ENCODE data around the gene IZUMO1. TPM values are rescaled to one million over a fixed set of nuclear protein-coding genes. Genes with fewer than 3 reads are reported as not detected.

Gene IZUMO1
- polyA plus RNA-seq, 1 donor (not counting 4 experiments of a cell fraction or from before 2014, with no cell fraction given) = 0.63 TPM

DNA sequence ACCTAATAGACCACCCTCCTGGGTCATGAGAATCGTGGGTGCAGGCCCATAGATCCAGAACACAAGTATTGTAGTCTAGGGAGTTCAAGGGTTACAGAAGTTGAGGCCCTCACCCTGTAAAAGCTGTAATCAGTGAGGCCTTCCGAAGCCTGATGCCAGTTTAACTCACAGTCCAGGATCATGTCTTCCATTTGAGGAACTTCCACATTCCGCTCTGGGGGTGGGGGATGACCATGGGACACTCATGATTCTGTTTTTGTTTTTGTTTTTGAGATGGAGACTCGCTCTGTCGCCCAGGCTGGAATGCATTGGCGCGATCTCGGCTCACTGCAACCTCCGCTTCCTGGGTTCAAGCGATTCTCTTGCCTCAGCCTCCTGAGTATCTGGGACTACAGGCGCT lies 4.6 kb downstream of the IZUMO1 start:
- FAIRE-seq = no peak
- no peak overlapping the region for H2AFZ ChIP-seq (ENCODE audit: control insufficient read depth, low read length)
- no peaks in the 10 kb centered on the region for H3K9me3 ChIP-seq (ENCODE audit: control insufficient read depth, low read depth, low read length)
- H3K9me1 ChIP-seq (ENCODE audit: control insufficient read depth, extremely low read depth, insufficient read depth, low read length) = no peaks in the 10 kb centered on the region
- H3K4me2 ChIP-seq (ENCODE audit: control insufficient read depth, extremely low read depth, insufficient read depth, low read depth, low read length) = no peak overlapping the region
- no peak overlapping the region for H3K9ac ChIP-seq (ENCODE audit: control insufficient read depth, extremely low read depth, insufficient read depth, low read length)
- H3K27me3 ChIP-seq (ENCODE audit: control insufficient read depth, extremely low read depth, insufficient read depth, low read length) = no peaks in the 10 kb centered on the region
- H3K27ac ChIP-seq (ENCODE audit: control insufficient read depth, insufficient read depth, low read length) = no peak overlapping the region
- DNase-seq (ENCODE audit: low read depth, low spot score) = no peak
- no peaks in the 10 kb centered on the region for H3K79me2 ChIP-seq (ENCODE audit: control insufficient read depth, insufficient read depth, low read length)
- H3K36me3 ChIP-seq (ENCODE audit: control insufficient read depth in 2 of 2, extremely low read depth in 1 of 2, insufficient read depth in 2 of 2, low read length in 2 of 2) = peaks cover 0 to 3% of the 10 kb centered on the region in 2 experiments
- H3K4me1 ChIP-seq (ENCODE audit: control insufficient read depth, extremely low read depth, insufficient read depth, low read length) = peaks cover 16% of the 10 kb centered on the region
- dilution Hi-C loops (cut with MboI; ENCODE audit: extremely low pct_ligation_motif_present, low sequenced_read_pairs) = no loop called here
- no peaks in the 10 kb centered on the region for H4K20me1 ChIP-seq (ENCODE audit: control insufficient read depth, extremely low read depth, insufficient read depth, low read length)
- H3K4me3 ChIP-seq (ENCODE audit: control insufficient read depth in 2 of 3, extremely low read depth in 1 of 3, insufficient read depth in 2 of 3, low read depth in 1 of 3, low read length in 3 of 3) = no peak overlapping the region
- no peak for TF ChIP-seq EZH2 (IDR thresholded peaks at IDR 0.05; ENCODE audit: low read length)
- TF ChIP-seq, protein P1, sequence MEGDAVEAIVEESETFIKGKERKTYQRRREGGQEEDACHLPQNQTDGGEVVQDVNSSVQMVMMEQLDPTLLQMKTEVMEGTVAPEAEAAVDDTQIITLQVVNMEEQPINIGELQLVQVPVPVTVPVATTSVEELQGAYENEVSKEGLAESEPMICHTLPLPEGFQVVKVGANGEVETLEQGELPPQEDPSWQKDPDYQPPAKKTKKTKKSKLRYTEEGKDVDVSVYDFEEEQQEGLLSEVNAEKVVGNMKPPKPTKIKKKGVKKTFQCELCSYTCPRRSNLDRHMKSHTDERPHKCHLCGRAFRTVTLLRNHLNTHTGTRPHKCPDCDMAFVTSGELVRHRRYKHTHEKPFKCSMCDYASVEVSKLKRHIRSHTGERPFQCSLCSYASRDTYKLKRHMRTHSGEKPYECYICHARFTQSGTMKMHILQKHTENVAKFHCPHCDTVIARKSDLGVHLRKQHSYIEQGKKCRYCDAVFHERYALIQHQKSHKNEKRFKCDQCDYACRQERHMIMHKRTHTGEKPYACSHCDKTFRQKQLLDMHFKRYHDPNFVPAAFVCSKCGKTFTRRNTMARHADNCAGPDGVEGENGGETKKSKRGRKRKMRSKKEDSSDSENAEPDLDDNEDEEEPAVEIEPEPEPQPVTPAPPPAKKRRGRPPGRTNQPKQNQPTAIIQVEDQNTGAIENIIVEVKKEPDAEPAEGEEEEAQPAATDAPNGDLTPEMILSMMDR (optimal IDR thresholded peaks at IDR 0.05 in 1 of 3, IDR thresholded peaks at IDR 0.05 in 1 of 3, conservative IDR thresholded peaks at IDR 0.05 in 1 of 3; ENCODE audit: extremely low read depth in 1 of 3, insufficient read depth in 2 of 3, low read length in 3 of 3) = no peak

DNA sequence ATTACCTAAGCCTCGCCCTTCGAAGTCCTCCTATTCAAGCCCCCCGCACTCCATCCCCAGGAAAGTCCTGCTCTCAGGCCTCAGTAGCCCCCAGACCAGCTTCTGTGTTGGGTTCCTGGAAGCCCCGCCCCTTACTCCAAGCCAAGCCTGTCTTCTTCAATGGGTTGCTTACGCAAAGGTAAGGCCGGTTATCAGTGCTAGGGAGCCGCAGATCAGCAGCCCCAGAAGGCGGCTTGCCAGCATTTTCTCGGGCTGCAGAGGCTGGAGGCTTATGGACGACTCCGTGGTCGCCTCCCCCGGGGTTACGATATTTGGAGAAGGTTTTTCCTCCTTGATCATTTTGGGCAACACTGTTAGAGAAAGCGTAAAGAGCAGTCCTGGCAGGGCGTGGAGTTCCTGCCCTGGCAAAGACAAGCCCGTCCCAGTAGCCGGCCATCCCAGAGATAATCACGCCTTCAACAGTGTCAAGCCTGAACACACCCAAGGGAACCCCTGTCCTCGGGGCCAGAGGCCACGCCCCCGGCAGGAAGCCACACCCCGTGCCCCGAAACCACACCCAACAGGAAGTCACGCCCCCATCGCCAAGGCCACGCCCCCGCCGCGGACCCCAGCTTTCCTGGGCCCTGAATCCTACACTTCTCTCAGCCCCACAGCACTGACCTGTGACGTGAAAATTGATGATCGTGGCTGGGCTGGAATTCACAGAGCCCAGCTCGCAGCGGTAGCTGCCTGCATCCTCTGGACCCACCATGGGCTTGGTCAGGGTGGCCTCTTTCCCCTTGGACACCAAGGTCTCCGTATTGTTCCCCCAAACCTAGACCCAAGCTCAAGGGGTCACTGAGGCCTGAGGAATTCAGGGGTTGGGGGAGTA lies 5.3 kb downstream of the IZUMO1 start:
- DNase-seq (ENCODE audit: low read depth, low spot score) (no peak), FAIRE-seq (peak; percentile 57)
- peaks cover 16% of the 10 kb centered on the region for H3K4me1 ChIP-seq (ENCODE audit: control insufficient read depth, extremely low read depth, insufficient read depth, low read length)
- peak overlapping the region; percentile 67 for H3K4me2 ChIP-seq (ENCODE audit: control insufficient read depth, extremely low read depth, insufficient read depth, low read depth, low read length)
- H3K27me3 ChIP-seq (ENCODE audit: control insufficient read depth, extremely low read depth, insufficient read depth, low read length) = no peaks in the 10 kb centered on the region
- peak overlapping the region; percentile 61 for H2AFZ ChIP-seq (ENCODE audit: control insufficient read depth, low read length)
- H4K20me1 ChIP-seq (ENCODE audit: control insufficient read depth, extremely low read depth, insufficient read depth, low read length) = no peaks in the 10 kb centered on the region
- H3K9me3 ChIP-seq (ENCODE audit: control insufficient read depth, low read depth, low read length) = no peaks in the 10 kb centered on the region
- H3K79me2 ChIP-seq (ENCODE audit: control insufficient read depth, insufficient read depth, low read length) = no peaks in the 10 kb centered on the region
- dilution Hi-C loops (cut with MboI; ENCODE audit: extremely low pct_ligation_motif_present, low sequenced_read_pairs) = no loop called here
- no peak overlapping the region for H3K27ac ChIP-seq (ENCODE audit: control insufficient read depth, insufficient read depth, low read length)
- peak overlapping the region in 1 of 3 experiments; percentile 37 for H3K4me3 ChIP-seq (ENCODE audit: control insufficient read depth in 2 of 3, extremely low read depth in 1 of 3, insufficient read depth in 2 of 3, low read depth in 1 of 3, low read length in 3 of 3)
- H3K36me3 ChIP-seq (ENCODE audit: control insufficient read depth in 2 of 2, extremely low read depth in 1 of 2, insufficient read depth in 2 of 2, low read length in 2 of 2) = peaks cover 0 to under 1% of the 10 kb centered on the region in 2 experiments
- H3K9me1 ChIP-seq (ENCODE audit: control insufficient read depth, extremely low read depth, insufficient read depth, low read length) = no peaks in the 10 kb centered on the region
- TF ChIP-seq, protein P1 (optimal IDR thresholded peaks at IDR 0.05 in 1 of 3, IDR thresholded peaks at IDR 0.05 in 1 of 3, conservative IDR thresholded peaks at IDR 0.05 in 1 of 3; ENCODE audit: extremely low read depth in 1 of 3, insufficient read depth in 2 of 3, low read length in 3 of 3) = no peak
- no peak for TF ChIP-seq EZH2 (IDR thresholded peaks at IDR 0.05; ENCODE audit: low read length)
- peak overlapping the region; percentile 25 for H3K9ac ChIP-seq (ENCODE audit: control insufficient read depth, extremely low read depth, insufficient read depth, low read length)
